NB4 (cell line): ENCODE measurements around the gene YBX3.
A peak's percentile ranks its signal among the peaks of the same experiment; 100 is the strongest.

Experiments used
- DNase-seq: peaks from one replicate; pipeline ENCODE4 v3.0.0; 2010; ENCODE audit warnings: low read depth
- H3K4me3 ChIP-seq: one replicate; pipeline ENCODE4 v1.5.1; 2011; ENCODE audit warnings: mild to moderate bottlenecking, low read depth, low read length, moderate library complexity
- CTCF ChIP-seq: IDR thresholded peaks from one replicate; pipeline ENCODE4 v1.5.1; 2012; ENCODE audit warnings: low read depth, low read length
- MAX ChIP-seq: IDR thresholded peaks from 2 replicates; pipeline ENCODE4 v1.6.1; 2011; ENCODE audit warnings: low read depth, low read length
- MYC ChIP-seq: IDR thresholded peaks from 2 replicates; pipeline ENCODE4 v1.6.1; 2011; ENCODE audit warnings: low read depth, low read length
- POLR2A ChIP-seq: IDR thresholded peaks from 2 replicates; pipeline ENCODE4 v1.6.1; 2011; ENCODE audit warnings: mild to moderate bottlenecking; ENCODE audit not compliant: insufficient read length; ENCODE audit errors: extremely low read depth

YBX3 gene

GRCh38 chr12:10719482-10719881 lies 3.6 kb downstream of the YBX3 start:
- peak overlapping the region; percentile 95 for H3K4me3 ChIP-seq
- TF ChIP-seq MAX (no peak), POLR2A (no peak), MYC (no peak), CTCF (no peak)

GRCh38 chr12:10718279-10718821 lies 4.8 kb downstream of the YBX3 start:
- DNase-seq: no peak
- TF ChIP-seq POLR2A (no peak), MAX (no peak), CTCF (no peak), MYC (no peak)
- H3K4me3 ChIP-seq: peak overlapping the region; percentile 3

More at GRCh38 chr12:10719482-10719881, 3.6 kb downstream of the YBX3 start:
- no peak for DNase-seq

GRCh38 chr12:10717410-10717809 lies 5.7 kb downstream of the YBX3 start:
- H3K4me3 ChIP-seq: no peak overlapping the region
- DNase-seq: no peak
- TF ChIP-seq MYC (no peak), CTCF (no peak), POLR2A (no peak), MAX (no peak)

- no peak overlapping the region for H3K4me3 ChIP-seq
- no peak for TF ChIP-seq MAX
- no peak for TF ChIP-seq MYC
- TF ChIP-seq POLR2A: no peak
- no peak for TF ChIP-seq CTCF
- peak; percentile 6 for DNase-seq
Observed at GRCh38 chr12:10716704-10717315, 6.3 kb downstream of the YBX3 start.

GRCh38 chr12:10716277-10716676 lies 6.8 kb downstream of the YBX3 start:
- TF ChIP-seq MYC (no peak), CTCF (no peak), MAX (no peak), POLR2A (no peak)
- H3K4me3 ChIP-seq: no peak overlapping the region
- no peak for DNase-seq
